ENCODE data around the gene CCDC150.

CCDC150 gene

DNA sequence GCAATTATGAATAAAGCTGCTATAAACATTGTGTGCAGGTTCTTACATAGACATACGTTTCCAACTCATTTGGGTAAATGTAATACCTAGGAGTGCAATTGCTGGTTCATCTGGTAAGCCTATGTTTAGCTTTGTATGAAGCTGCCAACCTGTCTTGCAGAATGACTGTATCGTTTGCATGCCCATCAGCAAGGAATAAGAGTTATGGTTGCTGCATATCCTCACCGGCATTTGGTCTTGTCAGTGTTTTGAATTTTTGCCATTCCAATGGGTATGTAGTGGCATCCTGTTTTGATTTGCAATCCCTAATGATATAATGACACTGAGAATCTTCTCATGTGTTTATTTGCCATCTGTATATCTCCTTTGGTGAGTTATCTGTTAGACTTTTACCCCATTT is 20.7 kb downstream of the CCDC150 start:
- no peak overlapping the region for H3K4me3 ChIP-seq (ENCODE audit: low read depth, low read length)
- TF ChIP-seq MYC (IDR thresholded peaks at IDR 0.05; ENCODE audit: low read depth, low read length) (no peak), CTCF (IDR thresholded peaks at IDR 0.05; ENCODE audit: low read depth, low read length) (no peak), POLR2A (IDR thresholded peaks at IDR 0.05; ENCODE audit: extremely low read depth, insufficient read length) (no peak)
- TF ChIP-seq, protein P1, sequence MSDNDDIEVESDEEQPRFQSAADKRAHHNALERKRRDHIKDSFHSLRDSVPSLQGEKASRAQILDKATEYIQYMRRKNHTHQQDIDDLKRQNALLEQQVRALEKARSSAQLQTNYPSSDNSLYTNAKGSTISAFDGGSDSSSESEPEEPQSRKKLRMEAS (IDR thresholded peaks at IDR 0.05; ENCODE audit: low read depth, low read length) = no peak
- no peak for DNase-seq (ENCODE audit: low read depth)

DNA sequence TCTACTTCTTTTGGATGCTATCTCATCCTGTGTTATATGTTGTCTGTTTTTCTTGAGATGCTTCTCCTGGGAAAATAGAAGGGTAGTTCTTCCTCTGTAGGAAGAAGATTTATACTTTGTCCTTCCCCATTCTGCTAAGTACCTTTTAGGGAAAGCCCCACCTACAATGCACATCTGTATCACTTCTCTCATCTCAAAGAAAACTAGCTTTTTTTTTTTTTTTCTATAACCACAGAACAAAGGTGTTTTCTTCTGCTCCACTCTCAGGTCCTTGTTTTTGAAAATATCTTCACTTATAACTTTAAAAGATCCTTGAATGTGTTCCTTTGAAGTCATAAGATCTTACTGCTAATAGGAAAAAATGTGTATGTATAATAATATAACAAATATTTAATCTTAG is 30.8 kb downstream of the CCDC150 start:
- DNase-seq (ENCODE audit: low read depth) = no peak
- TF ChIP-seq MYC (IDR thresholded peaks at IDR 0.05; ENCODE audit: low read depth, low read length) (no peak), CTCF (IDR thresholded peaks at IDR 0.05; ENCODE audit: low read depth, low read length) (no peak)

GRCh38 chr2:196675963-196676362 is 36.4 kb downstream of the CCDC150 start:
- no peak for DNase-seq (ENCODE audit: low read depth)
- no peak overlapping the region for H3K4me3 ChIP-seq (ENCODE audit: low read depth, low read length)

More for the DNA sequence above, 30.8 kb downstream of the CCDC150 start:
- H3K4me3 ChIP-seq (ENCODE audit: low read depth, low read length) = no peak overlapping the region

DNA sequence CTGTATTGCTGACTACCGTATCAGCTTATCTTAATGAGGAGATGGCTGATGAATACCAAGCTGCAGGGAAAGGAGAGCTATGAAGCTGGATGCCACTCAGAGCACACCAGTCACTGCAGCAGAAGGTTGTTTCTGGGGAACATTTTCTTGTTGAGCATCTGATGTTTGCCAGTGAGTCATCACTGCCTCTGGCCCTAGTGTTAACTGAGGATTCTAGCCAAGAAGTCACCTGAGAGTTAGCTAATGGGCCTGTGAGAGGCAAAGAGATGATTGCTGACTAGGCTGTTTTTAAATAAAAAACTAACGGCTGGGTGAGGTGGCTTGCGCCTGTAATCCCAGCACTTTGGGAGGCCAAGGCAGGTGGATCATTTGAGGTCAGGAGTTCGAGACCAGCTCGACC is 37.9 kb downstream of the CCDC150 start:
- no peak for DNase-seq (ENCODE audit: low read depth)
- no peak overlapping the region for H3K4me3 ChIP-seq (ENCODE audit: low read depth, low read length)
- TF ChIP-seq POLR2A (IDR thresholded peaks at IDR 0.05; ENCODE audit: extremely low read depth, insufficient read length) (no peak), MYC (IDR thresholded peaks at IDR 0.05; ENCODE audit: low read depth, low read length) (no peak), CTCF (IDR thresholded peaks at IDR 0.05; ENCODE audit: low read depth, low read length) (no peak)
- TF ChIP-seq, protein P1 (IDR thresholded peaks at IDR 0.05; ENCODE audit: low read depth, low read length) = no peak

More at GRCh38 chr2:196675963-196676362, 36.4 kb downstream of the CCDC150 start:
- TF ChIP-seq, protein P1 (IDR thresholded peaks at IDR 0.05; ENCODE audit: low read depth, low read length) = no peak
- TF ChIP-seq CTCF (IDR thresholded peaks at IDR 0.05; ENCODE audit: low read depth, low read length) (no peak), POLR2A (IDR thresholded peaks at IDR 0.05; ENCODE audit: extremely low read depth, insufficient read length) (no peak), MYC (IDR thresholded peaks at IDR 0.05; ENCODE audit: low read depth, low read length) (no peak)

GRCh38 chr2:196679368-196679767 is 39.9 kb downstream of the CCDC150 start:
- TF ChIP-seq, protein P1 (IDR thresholded peaks at IDR 0.05; ENCODE audit: low read depth, low read length) = no peak
- no peak for TF ChIP-seq MYC (IDR thresholded peaks at IDR 0.05; ENCODE audit: low read depth, low read length)
- no peak for TF ChIP-seq CTCF (IDR thresholded peaks at IDR 0.05; ENCODE audit: low read depth, low read length)
- TF ChIP-seq POLR2A (IDR thresholded peaks at IDR 0.05; ENCODE audit: extremely low read depth, insufficient read length) = no peak
- DNase-seq (ENCODE audit: low read depth) = no peak
- no peak overlapping the region for H3K4me3 ChIP-seq (ENCODE audit: low read depth, low read length)

GRCh38 chr2:196681510-196681909 is 42.0 kb downstream of the CCDC150 start:
- no peak for TF ChIP-seq CTCF (IDR thresholded peaks at IDR 0.05; ENCODE audit: low read depth, low read length)
- TF ChIP-seq, protein P1 (IDR thresholded peaks at IDR 0.05; ENCODE audit: low read depth, low read length) = no peak
- no peak for TF ChIP-seq MYC (IDR thresholded peaks at IDR 0.05; ENCODE audit: low read depth, low read length)
- TF ChIP-seq POLR2A (IDR thresholded peaks at IDR 0.05; ENCODE audit: extremely low read depth, insufficient read length) = no peak
- no peak overlapping the region for H3K4me3 ChIP-seq (ENCODE audit: low read depth, low read length)
- DNase-seq (ENCODE audit: low read depth) = no peak
